ENCODE measurements around the gene SLIT3.

Gene SLIT3

DNA sequence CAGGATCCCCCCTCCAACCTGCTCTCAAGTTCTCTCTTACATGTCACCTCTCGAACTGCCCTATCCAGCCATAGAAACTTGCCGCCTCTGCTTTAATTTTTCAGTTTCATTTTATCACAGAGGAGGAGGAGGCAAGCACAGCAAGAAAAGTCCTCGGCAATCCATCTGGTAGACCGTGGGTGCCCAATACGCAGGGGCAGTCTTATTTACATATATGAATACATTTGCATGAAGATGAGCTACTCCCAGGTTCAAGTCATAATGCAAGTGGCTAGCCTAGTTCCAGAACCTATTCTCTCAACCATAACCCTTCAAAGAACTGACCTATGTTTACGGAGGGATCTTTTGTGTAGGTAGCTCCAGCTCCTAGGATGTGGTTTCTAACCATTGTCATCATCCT, 498.6 kb downstream of the SLIT3 start:
- DNase-seq (ENCODE audit: low read depth) = no peak
- H3K4me3 ChIP-seq (ENCODE audit: low read depth, low read length) = no peak overlapping the region
- TF ChIP-seq, protein P1, sequence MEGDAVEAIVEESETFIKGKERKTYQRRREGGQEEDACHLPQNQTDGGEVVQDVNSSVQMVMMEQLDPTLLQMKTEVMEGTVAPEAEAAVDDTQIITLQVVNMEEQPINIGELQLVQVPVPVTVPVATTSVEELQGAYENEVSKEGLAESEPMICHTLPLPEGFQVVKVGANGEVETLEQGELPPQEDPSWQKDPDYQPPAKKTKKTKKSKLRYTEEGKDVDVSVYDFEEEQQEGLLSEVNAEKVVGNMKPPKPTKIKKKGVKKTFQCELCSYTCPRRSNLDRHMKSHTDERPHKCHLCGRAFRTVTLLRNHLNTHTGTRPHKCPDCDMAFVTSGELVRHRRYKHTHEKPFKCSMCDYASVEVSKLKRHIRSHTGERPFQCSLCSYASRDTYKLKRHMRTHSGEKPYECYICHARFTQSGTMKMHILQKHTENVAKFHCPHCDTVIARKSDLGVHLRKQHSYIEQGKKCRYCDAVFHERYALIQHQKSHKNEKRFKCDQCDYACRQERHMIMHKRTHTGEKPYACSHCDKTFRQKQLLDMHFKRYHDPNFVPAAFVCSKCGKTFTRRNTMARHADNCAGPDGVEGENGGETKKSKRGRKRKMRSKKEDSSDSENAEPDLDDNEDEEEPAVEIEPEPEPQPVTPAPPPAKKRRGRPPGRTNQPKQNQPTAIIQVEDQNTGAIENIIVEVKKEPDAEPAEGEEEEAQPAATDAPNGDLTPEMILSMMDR (conservative IDR thresholded peaks at IDR 0.05; ENCODE audit: low read depth, low read length) = no peak

DNA sequence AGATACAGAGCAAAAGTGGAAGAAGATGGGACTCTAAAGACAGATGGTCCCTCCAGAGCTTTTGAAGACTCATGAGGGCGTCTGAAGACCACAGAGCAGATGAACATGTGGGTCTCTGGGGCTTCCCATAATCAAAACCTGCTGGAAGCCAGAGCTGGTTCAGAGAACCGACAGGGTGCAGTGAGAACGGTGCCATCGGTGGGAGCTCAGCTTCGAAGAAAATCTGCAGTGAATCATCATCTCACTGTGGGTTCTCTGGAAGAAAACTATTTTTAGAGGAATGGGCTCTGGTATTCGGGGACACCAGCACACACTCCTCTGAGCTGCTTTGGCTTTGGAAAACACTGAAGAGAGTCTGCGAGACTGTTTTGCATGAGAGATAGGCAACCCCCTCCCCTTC, 499.4 kb downstream of the SLIT3 start:
- DNase-seq (ENCODE audit: low read depth) = no peak
- H3K4me3 ChIP-seq (ENCODE audit: low read depth, low read length) = no peak overlapping the region
- TF ChIP-seq, protein P1 (conservative IDR thresholded peaks at IDR 0.05; ENCODE audit: low read depth, low read length) = no peak

DNA sequence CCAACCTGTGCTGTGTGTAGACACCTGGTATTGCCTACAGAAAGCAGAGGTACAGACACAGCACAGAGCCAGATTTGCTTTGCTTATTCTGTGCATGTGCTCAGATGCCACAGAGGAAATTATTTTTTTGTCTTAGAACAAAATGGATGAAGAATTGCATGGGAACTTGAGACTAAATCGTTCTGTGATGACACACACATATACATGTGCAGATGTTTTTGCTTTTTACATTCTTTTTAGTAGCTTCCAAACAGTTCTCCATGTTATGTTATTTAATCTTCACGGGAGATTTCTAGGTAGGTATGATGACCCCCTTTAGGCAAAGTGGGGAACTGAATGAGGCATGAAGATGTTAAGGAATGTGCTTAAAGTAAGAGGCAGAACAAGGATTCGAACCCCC, 500.2 kb downstream of the SLIT3 start:
- no peak for DNase-seq (ENCODE audit: low read depth)
- TF ChIP-seq, protein P1 (conservative IDR thresholded peaks at IDR 0.05; ENCODE audit: low read depth, low read length) = no peak
- no peak overlapping the region for H3K4me3 ChIP-seq (ENCODE audit: low read depth, low read length)

DNA sequence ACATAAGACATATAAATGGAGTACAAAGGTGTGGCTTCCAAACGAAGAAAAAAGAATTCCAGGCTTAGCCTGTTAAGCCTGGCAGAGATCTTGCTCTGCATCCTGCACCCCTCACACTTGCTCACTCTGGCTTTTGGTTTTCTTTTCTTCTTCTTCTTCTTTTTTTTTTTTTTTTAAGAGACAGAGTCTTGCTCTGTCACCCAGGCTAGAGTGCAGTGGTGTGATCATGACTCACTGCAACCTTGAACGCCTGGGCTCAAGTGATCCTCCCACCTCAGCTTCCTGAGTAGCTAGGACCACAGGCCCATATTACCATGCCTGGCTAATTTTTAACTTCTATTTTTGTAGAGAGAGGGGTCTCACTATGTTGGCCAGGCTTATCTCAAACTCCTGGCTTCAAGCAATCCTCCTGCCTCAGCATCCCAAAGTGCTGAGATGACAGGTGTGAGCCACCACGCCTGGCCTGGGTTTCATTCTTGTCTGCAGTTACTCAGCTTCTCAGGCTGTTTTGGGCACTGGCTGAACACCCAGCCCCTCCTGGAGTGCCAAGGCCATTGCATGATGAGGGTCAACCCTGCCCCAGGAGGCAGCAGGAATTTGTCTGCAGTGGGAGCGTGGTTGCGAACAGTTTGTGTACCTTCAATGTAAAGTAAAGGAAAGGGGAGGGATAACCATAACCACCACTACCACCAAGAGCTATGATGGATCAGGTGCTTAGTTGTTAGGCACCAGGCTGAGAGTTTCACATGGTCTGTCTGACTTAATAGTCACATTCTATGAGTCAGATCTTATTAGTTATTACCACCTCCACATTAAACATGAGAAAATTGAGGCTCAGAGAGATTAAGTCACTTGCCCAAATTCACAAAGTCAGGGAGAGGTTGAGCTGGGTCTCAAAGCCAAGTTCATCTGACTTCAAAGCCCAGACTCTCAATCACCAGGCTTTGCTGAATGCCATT, 502.6 kb downstream of the SLIT3 start:
- no peak for DNase-seq (ENCODE audit: low read depth)
- TF ChIP-seq, protein P1 (conservative IDR thresholded peaks at IDR 0.05; ENCODE audit: low read depth, low read length) = no peak
- H3K4me3 ChIP-seq (ENCODE audit: low read depth, low read length) = no peak overlapping the region

DNA sequence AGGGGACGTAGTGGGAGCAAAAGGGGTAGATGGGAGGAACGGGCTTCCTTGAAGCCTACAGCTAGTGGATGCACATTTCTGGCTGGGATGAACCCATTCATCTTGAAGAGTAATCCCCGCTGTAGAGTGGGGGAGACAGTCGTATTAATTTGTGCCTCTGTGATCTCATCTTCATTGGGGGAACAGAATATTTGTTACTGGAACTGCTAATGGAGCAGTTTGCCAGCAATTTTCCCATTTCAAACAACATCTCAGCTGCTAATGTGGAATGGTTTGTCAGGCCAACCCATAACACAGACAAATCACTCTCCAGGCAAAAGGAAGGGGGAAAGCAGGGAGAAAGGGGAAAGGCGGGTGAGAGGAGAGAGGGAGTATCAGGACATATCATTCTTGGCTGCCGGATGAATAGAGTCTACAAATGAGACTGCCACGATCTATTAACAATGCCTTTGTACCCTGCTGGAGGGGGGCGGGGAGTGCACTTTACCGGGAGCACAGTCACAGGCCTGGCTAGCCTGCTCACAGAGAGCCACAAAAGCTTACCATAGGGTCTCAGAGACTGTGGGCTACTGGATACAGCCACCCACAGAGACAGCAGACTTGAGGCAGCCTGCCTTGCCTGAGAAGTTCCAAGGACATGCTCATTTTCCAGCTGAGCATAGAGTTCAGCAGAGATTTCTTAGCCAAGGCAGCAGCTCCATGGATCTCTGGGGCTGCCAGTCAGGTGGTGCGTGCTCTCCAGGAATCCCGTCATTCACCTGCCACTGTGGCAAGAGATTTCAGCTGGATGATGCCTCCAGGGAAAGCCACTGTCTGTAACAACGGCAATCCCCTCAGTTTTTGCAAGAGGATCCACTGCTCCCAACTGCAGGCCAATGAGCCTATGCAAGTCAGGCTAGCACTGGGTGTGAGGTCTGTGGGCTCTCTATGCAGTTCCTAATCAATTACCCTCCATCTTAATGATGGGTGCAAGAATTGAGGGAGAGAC, 504.1 kb downstream of the SLIT3 start:
- no peak overlapping the region for H3K4me3 ChIP-seq (ENCODE audit: low read depth, low read length)
- TF ChIP-seq, protein P1 (conservative IDR thresholded peaks at IDR 0.05; ENCODE audit: low read depth, low read length) = no peak
- no peak for DNase-seq (ENCODE audit: low read depth)

DNA sequence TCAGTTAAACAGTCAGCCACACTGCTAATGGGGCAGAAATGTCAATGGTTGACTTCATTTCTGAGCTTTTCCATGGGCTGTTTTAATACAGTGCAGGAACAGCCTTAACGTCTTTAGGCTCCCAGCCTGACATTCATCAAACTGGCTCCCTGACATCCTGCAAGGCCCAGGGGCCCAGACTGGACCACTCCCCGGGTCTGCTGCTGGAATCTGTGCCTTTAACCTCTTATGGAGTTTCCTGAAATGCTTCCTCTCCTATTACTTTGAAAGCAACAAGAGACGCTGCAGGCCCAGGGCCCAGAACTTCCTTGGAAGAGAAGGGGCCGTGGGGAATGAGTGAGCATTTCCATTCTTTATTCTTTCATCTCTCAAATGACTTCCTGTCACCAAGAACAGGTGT, 504.9 kb downstream of the SLIT3 start:
- TF ChIP-seq, protein P1 (conservative IDR thresholded peaks at IDR 0.05; ENCODE audit: low read depth, low read length) = no peak
- no peak overlapping the region for H3K4me3 ChIP-seq (ENCODE audit: low read depth, low read length)
- DNase-seq (ENCODE audit: low read depth) = no peak
